ENCODE measurements around the gene CLMN.

DNA sequence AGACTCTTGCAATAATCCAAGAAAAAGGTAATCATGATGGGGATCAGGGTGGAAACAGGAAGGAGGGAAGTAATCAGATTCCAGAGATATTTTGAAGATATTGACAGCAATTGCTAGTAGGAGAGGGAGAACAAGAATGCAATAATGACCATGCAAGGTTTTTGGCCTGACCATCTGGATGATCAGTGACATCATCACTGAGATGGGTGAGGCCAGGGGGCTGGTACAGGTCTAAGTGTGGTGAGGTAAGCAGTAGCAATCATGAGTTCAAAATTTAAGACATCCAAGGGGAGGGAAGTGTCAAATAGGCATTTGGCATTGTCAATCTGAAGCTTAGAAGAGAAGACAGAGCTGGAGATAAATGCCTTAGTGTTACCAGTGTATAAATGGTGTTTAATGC is 24.8 kb upstream of the CLMN start:
- no peak for TF ChIP-seq POLR2A (IDR thresholded peaks at IDR 0.05)
- no peak for TF ChIP-seq POLR2AphosphoS5 (IDR thresholded peaks at IDR 0.05)
- no peak for TF ChIP-seq CTCF (IDR thresholded peaks at IDR 0.05)
- TF ChIP-seq EP300 (IDR thresholded peaks at IDR 0.05): no peak

Measured in gastroesophageal sphincter (tissue), 3 donors.